Ishikawa (cell line): ENCODE results near the gene TBC1D9.

ENCODE experiments used
- EGR1 ChIP-seq: IDR thresholded peaks from 2 replicates; pipeline ENCODE4 v1.6.1; 2012
- EP300 ChIP-seq: IDR thresholded peaks from 2 replicates; pipeline ENCODE4 v1.6.1; 2012; ENCODE audit warnings: borderline replicate concordance
- REST ChIP-seq: IDR thresholded peaks from 2 replicates; pipeline ENCODE4 v1.6.1; 2012; ENCODE audit warnings: low read depth, mild to moderate bottlenecking
- TCF12 ChIP-seq: IDR thresholded peaks from 2 replicates; pipeline ENCODE4 v1.6.1; 2012; ENCODE audit warnings: low read depth
- TF ChIP-seq, protein P1 (sequence below): IDR thresholded peaks from 2 replicates; pipeline ENCODE4 v1.6.1; 2012

GRCh38 chr4:140717313-140717712, 38.9 kb downstream of the TBC1D9 start:
- TF ChIP-seq EP300 (no peak), EGR1 (no peak), TCF12 (no peak), REST (no peak)
- TF ChIP-seq, protein P1, sequence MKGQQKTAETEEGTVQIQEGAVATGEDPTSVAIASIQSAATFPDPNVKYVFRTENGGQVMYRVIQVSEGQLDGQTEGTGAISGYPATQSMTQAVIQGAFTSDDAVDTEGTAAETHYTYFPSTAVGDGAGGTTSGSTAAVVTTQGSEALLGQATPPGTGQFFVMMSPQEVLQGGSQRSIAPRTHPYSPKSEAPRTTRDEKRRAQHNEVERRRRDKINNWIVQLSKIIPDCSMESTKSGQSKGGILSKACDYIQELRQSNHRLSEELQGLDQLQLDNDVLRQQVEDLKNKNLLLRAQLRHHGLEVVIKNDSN = no peak
